HG02642 (cell line): ENCODE measurements around the gene KAT2B.

Experiments
- ATAC-seq: cut with Tn5 transposase; IDR thresholded peaks from one replicate; pipeline ENCODE4 v1.9.1; 2021; ENCODE audit warnings: mild to moderate bottlenecking; ENCODE audit not compliant: unreplicated experiment, poor library complexity

Gene KAT2B

GRCh38 chr3:20194793-20195460 lies 154.7 kb downstream of the KAT2B start:
- ATAC-seq = no peak

DNA sequence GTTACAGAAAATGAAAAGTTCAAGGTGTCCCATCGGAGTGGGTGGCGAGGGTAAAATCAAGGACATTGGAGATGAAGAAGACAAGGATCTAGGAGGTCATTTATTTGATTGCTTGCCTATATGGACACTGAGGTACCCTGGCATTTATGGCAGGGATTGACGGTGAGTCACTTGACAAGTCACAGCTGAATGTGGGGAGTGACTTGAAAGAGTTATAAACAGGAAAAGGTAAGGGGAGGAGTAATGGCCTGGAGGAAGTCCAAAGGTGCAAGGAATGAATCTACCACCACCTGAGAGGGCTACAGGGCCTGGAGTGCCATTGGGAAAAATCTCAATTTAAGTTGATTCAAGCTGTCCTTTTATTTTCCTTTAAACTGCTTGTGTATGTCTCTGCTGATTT lies 157.5 kb downstream of the KAT2B start:
- ATAC-seq = no peak

DNA sequence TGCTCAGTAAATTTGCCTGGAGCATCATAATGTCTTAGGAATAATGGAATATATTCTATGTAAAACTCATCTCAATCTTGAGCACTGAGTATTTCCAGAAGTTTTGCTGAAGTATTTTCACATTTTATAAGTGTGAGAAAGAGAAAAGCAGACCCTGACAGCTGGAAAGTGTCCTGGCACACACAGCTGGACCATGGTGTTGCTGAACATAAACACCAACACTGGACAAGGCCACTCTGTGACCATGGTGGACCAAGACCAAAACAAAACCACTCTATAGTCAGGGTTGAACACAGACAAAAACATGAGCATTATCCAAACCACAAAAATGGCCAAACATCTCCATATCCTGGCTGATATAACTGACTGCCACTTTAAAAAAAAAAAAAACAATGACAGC lies 160.9 kb downstream of the KAT2B start:
- no peak for ATAC-seq
